Activated B cell treated with CpG ODN at 0.5 μM for 24 hours (primary cell): ENCODE measurements around the gene RFX8. TPM values are rescaled to one million over a fixed set of nuclear protein-coding genes. Genes with fewer than 3 reads are reported as not detected.

Source experiments
- ATAC-seq: fragments of 200-7000 bp; cut with Tn5 transposase; one replicate; pipeline ENCODE4 v1.10.0; 2021; ENCODE audit warnings: low read depth, mild to moderate bottlenecking, moderate library complexity
- CTCF ChIA-PET: fragments of 350-600 bp; sonication (Branson Sonifier 250); formaldehyde crosslinking; loops from one replicate; lab custom pipeline; 2021; ENCODE audit warnings: antibody characterized with exemption; lab: Charles Lee
- POLR2A ChIA-PET: fragments of 350-600 bp; sonication (Branson Sonifier 250); formaldehyde crosslinking; loops from one replicate; lab custom pipeline; 2021; ENCODE audit warnings: antibody characterized with exemption; lab: Charles Lee
- DNase-seq: peaks from one replicate; pipeline ENCODE4 v3.0.0; 2022
- H3K27ac Mint-ChIP-seq: one replicate; pipeline ENCODE4 v1.8.0; 2020; ENCODE audit warnings: mixed read lengths
- H3K27me3 Mint-ChIP-seq: one replicate; pipeline ENCODE4 v1.8.0; 2021; ENCODE audit warnings: mixed read lengths
- H3K36me3 Mint-ChIP-seq: one replicate; pipeline ENCODE4 v1.8.0; 2021; ENCODE audit warnings: low read depth, mixed read lengths
- H3K4me1 Mint-ChIP-seq: one replicate; pipeline ENCODE4 v1.8.0; 2021; ENCODE audit warnings: mixed read lengths
- H3K4me3 Mint-ChIP-seq: one replicate; pipeline ENCODE4 v1.8.0; 2020; ENCODE audit warnings: mild to moderate bottlenecking, mixed read lengths
- H3K9me3 Mint-ChIP-seq: one replicate; pipeline ENCODE4 v1.8.0; 2020; ENCODE audit warnings: mixed read lengths
- CTCF ChIP-seq: fragments of 200-600 bp; IDR thresholded peaks from one replicate; pipeline ENCODE4 v1.8.0; 2022; ENCODE audit warnings: antibody characterized with exemption, mild to moderate bottlenecking
- intact Hi-C: fragments of 100-400 bp; cut with micrococcal nuclease; formaldehyde crosslinking; loops from one replicate; pipeline ENCODE4 v1.15.1; 2024
- total RNA-seq: library from RNA; stranded (reverse); gene quantifications from 2 replicates; pipeline ENCODE4 v1.2.3, GENCODE V29; 2022

RFX8 gene
- not detected in 2 replicates for total RNA-seq

GRCh38 chr2:101474731-101475384 lies at the start of gene RFX8:
Gene RFX8, minus strand, starts transcription at chr2:101475112. Its CDS starts 8,264 bp downstream, at chr2:101466848.
- Mint-ChIP-seq H3K27me3 (peaks cover 36% of the 10 kb centered on the region), H3K36me3 (no peaks in the 10 kb centered on the region), H3K9me3 (no peaks in the 10 kb centered on the region), H3K27ac (peak within 1 kb of the TSS; percentile 30), H3K4me1 (peaks cover 9% of the 10 kb centered on the region), H3K4me3 (peak within 1 kb of the TSS; percentile 77)
- CTCF ChIA-PET = no interaction called here
- DNase-seq (no peak), ATAC-seq (peak; percentile 50)
- POLR2A ChIA-PET = interaction anchor here (0.8 to 1.6 kb wide), 3 partner anchors 147 to 222 kb away, joined by 3 to 5 read pairs (median 4); no protein-coding TSS in a partner anchor
- TF ChIP-seq CTCF = no peak
- intact Hi-C loops = loop anchor here (5.0 kb wide), 1 partner anchor 222 kb away; the partner anchor contains the start of gene MAP4K4

GRCh38 chr2:101521487-101521886 lies 46.6 kb upstream of the RFX8 start:
- H3K4me1 Mint-ChIP-seq = peaks cover 23% of the 10 kb centered on the region
- intact Hi-C loops = no loop called here
- no peaks in the 10 kb centered on the region for H3K36me3 Mint-ChIP-seq
- H3K4me3 Mint-ChIP-seq = no peak overlapping the region
- DNase-seq = no peak
- ChIA-PET CTCF (no interaction called here), POLR2A (no interaction called here)
- TF ChIP-seq CTCF = no peak
- H3K27me3 Mint-ChIP-seq = no peaks in the 10 kb centered on the region
- no peak for ATAC-seq
- H3K9me3 Mint-ChIP-seq = peaks cover 5% of the 10 kb centered on the region
- no peak overlapping the region for H3K27ac Mint-ChIP-seq

- intact Hi-C loops = no loop called here
- no peak overlapping the region for H3K4me3 Mint-ChIP-seq
- CTCF ChIA-PET = no interaction called here
- POLR2A ChIA-PET = interaction anchor here (0.7 kb wide), 1 partner anchor 171 kb away, joined by 8 read pairs; no protein-coding TSS in a partner anchor
- ATAC-seq (no peak), DNase-seq (no peak)
- H3K9me3 Mint-ChIP-seq = peaks cover 6% of the 10 kb centered on the region
- no peaks in the 10 kb centered on the region for H3K36me3 Mint-ChIP-seq
- peaks cover 23% of the 10 kb centered on the region for H3K4me1 Mint-ChIP-seq
- TF ChIP-seq CTCF = no peak
- H3K27me3 Mint-ChIP-seq = no peaks in the 10 kb centered on the region
- no peak overlapping the region for H3K27ac Mint-ChIP-seq
Observed at GRCh38 chr2:101520246-101520645, 45.3 kb upstream of the RFX8 start.

GRCh38 chr2:101518578-101519492 lies 43.9 kb upstream of the RFX8 start:
- no peak overlapping the region for H3K4me3 Mint-ChIP-seq
- H3K27ac Mint-ChIP-seq = no peak overlapping the region
- ChIA-PET POLR2A (interaction anchor here (1.0 kb wide), 1 partner anchor 27 kb away, joined by 6 read pairs; no protein-coding TSS in a partner anchor), CTCF (no interaction called here)
- no peak for ATAC-seq
- H3K9me3 Mint-ChIP-seq = peaks cover 8% of the 10 kb centered on the region
- H3K27me3 Mint-ChIP-seq = no peaks in the 10 kb centered on the region
- intact Hi-C loops = no loop called here
- H3K36me3 Mint-ChIP-seq = no peaks in the 10 kb centered on the region
- no peak for TF ChIP-seq CTCF
- no peak for DNase-seq
- H3K4me1 Mint-ChIP-seq = peaks cover 29% of the 10 kb centered on the region
